Upper lobe of left lung (tissue), 4 donors: Measurements from ENCODE around the gene PURB.

Experiments used
- CTCF ChIP-seq, 6 experiments: fragments of 450-650 bp in 4 of 6; fragments of 200-600 bp in 2 of 6; sonication (generic) in 2 of 6; IDR thresholded peaks; one replicate each; pipeline ENCODE4 v1.5.1; 2016 to 2019; ENCODE audit warnings: antibody characterized with exemption in 6 of 6
- POLR2A ChIP-seq, 4 donors: fragments of 450-650 bp; IDR thresholded peaks; one replicate each; pipeline ENCODE4 v1.5.1; 2016 to 2017; ENCODE audit warnings: antibody characterized with exemption in 4 of 4, mild to moderate bottlenecking in 2 of 4
- POLR2AphosphoS5 ChIP-seq, 2 donors: sonication (generic); formaldehyde crosslinking; IDR thresholded peaks; one replicate each; pipeline ENCODE4 v1.5.1; 2017; ENCODE audit warnings: antibody characterized with exemption in 2 of 2

GRCh38 chr7:44905002-44905635 lies 19.8 kb upstream of the PURB start:
- no peak for TF ChIP-seq CTCF (IDR thresholded peaks at IDR 0.05)
- no peak for TF ChIP-seq POLR2A (IDR thresholded peaks at IDR 0.05)
- no peak for TF ChIP-seq POLR2AphosphoS5 (IDR thresholded peaks at IDR 0.05)
